Stimulated activated CD4-positive, alpha-beta T cell treated with anti-CD3 and anti-CD28 coated beads, Interleukin-1b, Interleukin-23, amount 100 ng/mL, for 4 hours (primary cell): ENCODE data around the gene ABHD17C.

Experiments
- DNase-seq, 2 donors: peaks; one replicate each; pipeline ENCODE4 v3.0.0-alpha.2; 2020; ENCODE audit warnings: low read depth in 2 of 2

Gene ABHD17C

DNA sequence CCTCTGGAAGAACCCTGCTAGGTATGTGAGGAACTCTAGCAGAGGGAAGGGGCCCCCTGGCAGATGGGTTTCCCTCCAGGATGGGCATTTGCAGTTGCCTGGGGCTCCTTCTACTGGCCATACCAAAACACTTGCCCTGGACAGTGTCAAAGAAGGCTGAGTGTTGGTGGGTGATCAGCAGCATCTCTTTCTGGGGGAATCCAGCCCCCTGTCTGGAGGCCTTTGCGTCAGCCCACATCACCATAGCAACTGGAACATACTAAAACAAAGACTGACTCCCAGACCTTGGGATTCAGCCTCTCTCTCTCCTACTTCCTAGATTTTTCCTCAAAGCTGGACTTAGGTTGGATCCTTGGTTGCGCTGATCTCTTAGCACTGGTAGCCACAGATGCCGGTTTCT lies 92.2 kb downstream of the ABHD17C start:
- DNase-seq = no peak

DNA sequence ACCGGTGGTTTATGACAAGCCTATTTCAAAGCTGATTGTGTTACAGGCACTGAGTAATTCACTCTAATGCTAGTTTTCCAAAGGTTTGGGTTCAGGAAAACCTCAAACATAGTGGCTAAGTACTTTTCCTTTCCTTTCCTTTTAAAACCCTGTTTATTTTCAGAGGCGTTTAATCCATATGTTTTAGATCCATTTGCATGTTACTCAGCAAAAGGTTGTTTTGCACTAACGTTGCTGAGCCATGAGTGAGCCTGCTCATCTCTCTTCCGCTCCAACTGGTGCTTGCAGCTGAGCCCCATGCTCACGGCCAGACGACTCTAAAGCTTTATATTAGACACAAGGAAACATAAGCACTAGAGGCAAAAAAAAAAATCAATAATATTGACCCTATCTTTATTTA lies 93.4 kb downstream of the ABHD17C start:
- no peak for DNase-seq

DNA sequence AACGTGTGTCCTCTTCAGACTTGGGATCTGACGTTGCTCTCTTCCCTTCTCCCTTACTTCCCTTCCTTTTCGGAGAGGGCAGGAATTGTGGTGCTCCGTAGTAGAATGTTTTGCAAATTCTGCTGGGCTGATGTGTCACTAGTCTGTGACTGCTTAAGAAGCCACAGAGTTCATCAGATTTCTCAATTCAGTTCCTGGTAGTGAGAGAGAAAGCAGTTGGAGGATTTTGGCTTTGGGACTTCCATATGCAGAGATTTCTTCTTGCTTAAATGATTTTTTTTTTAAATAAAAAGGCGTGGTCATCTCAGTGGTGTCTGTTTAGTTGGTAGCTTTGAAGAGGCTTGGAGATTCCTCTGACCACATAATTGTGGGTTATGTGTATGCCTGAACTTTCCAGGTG lies 94.2 kb downstream of the ABHD17C start:
- no peak for DNase-seq

DNA sequence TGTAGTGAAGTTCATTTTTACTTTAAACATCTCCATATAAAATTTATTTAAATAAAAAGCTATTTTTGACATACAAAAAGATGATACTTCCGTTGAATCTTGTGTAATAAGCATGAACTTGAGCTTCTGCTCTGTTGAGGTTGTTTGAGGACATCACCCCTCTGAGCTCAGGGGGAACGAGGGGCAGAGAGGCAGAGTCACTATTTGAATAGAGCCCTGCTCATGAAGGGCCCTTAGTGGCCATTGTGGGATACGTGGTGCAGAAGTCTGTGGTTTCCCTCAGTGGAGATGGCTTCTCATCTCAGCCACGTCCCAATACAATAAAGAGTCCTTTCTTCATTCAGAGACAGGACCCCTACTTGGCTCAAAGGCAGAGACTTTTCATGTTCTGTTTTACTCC lies 94.7 kb downstream of the ABHD17C start:
- no peak for DNase-seq

DNA sequence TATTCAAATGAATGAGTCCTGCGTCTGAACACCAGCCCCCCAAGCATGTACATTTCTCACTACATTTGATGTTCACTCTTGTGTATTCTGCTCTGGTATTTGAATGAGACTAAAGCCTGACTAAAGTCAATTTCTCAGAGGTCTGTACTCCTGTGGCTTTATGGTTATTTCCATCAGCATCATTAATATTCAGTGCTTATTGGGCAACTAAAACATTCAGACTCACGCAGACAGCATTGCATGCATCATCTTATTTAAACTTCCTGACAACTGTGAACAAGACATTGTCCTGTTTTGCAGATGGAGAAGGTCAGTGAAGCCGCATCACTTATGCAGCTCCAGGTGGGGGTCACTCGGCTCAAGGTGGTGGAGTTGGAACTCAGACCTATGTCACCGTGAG lies 95.1 kb downstream of the ABHD17C start:
- DNase-seq = no peak

DNA sequence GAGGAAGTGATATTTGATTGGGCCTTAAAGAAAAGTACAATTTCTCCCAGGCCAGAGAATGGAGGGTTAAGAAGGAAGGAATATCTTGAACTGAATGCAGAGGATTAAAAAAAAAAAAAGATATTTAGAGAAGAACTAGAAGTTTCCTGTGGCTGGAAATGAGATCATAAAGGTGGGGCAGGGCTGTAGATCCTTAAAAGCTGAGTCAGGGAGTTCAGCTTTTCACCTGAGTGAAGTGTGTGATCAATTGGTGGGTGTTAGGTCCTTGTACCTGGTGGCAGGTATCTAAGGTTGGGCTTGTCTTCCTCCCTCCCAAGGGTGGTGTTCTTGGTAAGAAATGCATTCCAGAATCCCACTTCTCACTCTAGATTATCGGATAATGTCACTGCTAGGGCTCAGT lies 95.9 kb downstream of the ABHD17C start:
- no peak for DNase-seq

DNA sequence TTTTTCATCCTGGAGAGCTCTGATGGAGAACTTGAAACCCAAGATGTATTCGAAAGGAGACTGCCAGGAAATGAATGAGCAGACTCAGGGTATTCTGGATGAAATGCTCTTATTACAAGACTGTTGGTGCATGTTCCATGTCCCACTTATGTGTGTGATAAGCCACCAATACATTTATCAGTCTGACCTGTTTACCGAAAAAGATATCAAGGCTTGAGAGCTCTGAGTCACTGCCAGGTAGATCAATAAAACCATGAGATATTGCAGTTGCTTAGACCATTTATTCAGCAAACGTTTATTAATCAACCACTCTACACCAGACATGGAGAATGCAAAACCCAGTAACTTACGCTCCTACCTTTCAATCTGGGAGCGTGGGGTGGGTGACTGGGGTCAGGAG lies 101.3 kb downstream of the ABHD17C start:
- no peak for DNase-seq

DNA sequence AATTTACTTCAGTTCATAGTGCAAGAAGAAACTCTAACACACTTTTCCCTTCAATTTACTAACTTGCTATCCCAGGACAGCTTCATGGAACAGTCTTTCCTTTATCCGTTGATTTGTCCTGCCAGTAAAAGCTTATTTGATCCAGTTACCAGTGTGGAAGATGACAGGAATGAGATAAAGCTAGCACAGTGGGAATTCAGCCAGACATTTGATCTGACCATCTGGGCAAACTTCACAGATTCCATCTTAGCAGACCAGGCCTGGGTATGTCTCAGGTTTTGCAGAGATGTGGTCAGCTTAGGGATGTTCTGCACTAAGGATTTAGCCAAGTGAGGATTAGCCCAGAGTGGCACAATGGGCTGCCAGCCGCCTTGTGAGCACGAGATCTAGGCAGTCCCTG lies 103.8 kb downstream of the ABHD17C start:
- no peak for DNase-seq

DNA sequence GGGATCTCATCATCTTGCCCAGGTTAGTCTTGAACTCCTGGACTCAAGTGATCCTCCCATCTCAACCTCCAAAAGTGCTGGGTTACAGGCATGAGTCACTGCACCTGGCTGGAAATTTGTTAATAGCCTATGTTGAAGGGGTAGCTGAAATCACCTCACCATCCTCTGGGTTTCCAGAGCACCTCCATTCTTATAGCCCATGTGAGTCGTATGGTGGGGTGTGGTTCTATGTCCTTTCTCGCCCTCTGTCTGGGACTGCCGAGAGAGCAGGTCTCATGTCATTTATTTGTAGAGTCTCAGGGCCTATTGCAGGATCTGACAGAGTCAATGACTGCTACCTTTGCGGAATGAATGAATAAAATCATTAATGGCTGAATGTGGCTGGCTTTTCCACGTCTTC lies 105.0 kb downstream of the ABHD17C start:
- DNase-seq = no peak

DNA sequence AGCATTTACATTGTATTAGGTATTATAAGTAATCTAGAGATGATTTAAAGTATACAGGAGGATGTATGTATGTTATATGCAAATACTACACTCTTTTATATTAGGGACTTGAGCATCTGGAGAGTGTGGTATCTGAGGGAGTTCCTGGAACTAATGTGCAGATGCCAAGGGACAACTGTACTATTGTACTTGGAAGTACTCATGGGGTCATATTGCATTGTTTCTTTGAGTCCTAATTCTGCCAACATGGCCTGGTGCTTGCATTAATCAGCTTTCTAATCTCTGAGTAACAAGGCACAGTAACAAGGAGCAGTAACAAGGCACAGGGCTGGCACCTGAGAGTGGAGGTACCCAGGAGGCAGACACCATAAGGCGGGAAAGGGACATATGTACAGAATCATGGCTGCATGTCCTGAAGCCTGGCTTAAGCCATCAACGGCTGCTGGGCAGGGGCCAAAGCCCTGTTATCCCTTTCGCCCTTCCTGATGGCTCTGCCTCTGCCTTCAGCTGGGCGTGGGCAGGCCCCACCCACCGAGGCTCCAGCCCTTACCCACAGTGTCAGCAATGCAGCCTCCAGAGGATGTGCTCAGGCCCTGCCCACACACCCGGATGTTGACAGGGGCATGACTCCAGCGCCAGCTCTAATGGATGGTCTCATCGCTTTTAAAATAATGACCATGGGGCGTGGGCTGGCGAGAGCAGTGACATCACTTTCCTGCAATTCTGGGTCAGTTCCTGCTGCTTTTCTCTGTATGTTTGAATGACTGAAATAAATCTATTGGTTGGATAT lies 107.0 kb downstream of the ABHD17C start:
- no peak for DNase-seq

DNA sequence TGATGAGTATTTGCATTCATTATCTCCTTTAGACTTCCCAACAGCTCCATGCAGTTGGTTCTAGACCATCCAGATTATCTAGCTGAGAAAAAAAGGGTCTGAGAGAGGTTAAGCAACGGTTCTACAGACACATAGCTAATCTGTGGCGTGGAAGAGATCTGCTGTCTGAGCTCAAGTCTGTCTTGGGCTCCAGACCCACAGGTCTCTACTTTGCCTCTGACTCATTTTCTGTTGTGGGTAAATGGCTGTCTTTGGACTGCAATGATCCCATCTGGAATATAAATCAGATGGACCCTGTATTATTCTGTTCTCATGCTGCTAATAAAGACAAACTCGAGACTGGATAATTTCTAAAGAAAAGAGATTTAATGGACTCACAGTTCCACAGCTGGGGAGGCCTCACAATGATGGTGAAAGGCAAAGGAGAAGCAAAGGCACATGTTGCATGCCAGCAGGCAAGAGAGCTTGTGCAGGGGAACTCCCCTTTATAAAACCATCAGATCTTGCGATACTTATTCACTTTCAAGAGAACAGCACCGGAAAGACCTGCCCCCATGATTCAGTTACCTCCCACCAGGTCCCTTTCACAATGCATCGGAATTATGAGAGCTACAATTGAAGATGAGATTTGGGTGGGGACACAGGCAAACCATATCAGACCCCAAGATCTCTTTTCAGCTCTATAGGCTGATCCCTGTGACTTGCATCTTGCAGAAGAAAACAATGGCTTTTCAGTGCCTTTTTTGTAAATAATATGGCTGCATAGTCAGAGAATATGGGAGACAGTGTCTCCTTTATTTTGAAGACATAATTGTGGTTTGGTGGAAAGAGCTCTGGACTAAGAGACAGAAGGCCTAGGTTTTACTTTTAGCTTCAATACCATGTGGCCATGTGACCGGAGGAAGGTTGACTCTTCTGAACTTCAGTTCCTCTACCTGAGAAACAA lies 108.7 kb downstream of the ABHD17C start:
- DNase-seq = peak in 1 of 2 donors; percentile 4

DNA sequence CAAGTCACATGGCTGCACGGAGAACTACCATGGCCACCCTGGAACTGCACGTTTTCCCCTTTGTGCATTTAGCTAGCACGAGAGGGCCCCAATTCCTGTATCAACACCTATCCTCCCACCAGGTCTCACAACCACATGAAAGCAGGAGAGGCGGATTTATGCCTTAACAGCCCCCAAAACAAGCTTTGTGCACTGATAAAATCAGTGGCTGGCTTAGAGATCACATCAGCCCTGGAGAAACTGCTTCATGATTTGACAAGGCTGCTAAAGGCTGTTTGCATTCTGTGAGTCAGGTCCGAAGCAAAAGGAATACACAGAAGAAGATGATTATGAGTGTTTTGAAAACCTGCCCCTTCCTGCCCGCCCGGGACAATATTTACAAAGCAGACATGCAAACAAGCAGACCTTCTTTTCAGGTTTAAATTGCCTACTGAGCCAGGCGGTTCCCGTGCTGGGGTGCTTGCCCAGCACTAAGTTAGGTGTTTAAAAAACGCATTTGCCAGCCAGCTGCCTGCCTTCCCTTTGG lies 109.9 kb downstream of the ABHD17C start:
- DNase-seq = no peak
